Measurements from ENCODE around the gene NKX2-2. TPM values are rescaled to one million over a fixed set of nuclear protein-coding genes. Genes with fewer than 3 reads are reported as not detected.

NKX2-2 gene
- total RNA-seq, 1 experiment from 2014 or later, result not detected

GRCh38 chr20:21500599-21500998, 13.3 kb downstream of the NKX2-2 start:
- CTCF ChIA-PET, result no interaction called here

GRCh38 chr20:21499641-21500040, 14.2 kb downstream of the NKX2-2 start:
- intact Hi-C loops (cut with micrococcal nuclease; ENCODE audit: unreplicated experiment), result loop anchor here (10.0 kb wide), 1 partner anchor 635 kb away; no protein-coding TSS in a partner anchor
- BruUV-seq (replicated peaks), result no TSS peak

More at GRCh38 chr20:21500599-21500998, 13.3 kb downstream of the NKX2-2 start:
- no peak for TF ChIP-seq CTCF (IDR thresholded peaks at IDR 0.05; ENCODE audit: unreplicated experiment)
- H3K36me3 Mint-ChIP-seq (ENCODE audit: insufficient read depth, unreplicated experiment), result no peaks in the 10 kb centered on the region
- DNase-seq, result no peak
- BruUV-seq (replicated peaks), result no TSS peak
- no peaks in the 10 kb centered on the region for H3K9me3 Mint-ChIP-seq (ENCODE audit: low read depth, unreplicated experiment)
- no peaks in the 10 kb centered on the region for H3K4me1 Mint-ChIP-seq (ENCODE audit: low read depth, unreplicated experiment)
- no peak overlapping the region for H3K4me3 Mint-ChIP-seq (ENCODE audit: low read depth, unreplicated experiment)
- intact Hi-C loops (cut with micrococcal nuclease; ENCODE audit: unreplicated experiment), result no loop called here
- H3K27ac Mint-ChIP-seq (ENCODE audit: unreplicated experiment), result no peak overlapping the region
- no peaks in the 10 kb centered on the region for H3K27me3 Mint-ChIP-seq (ENCODE audit: unreplicated experiment)

GRCh38 chr20:21498635-21499034, 15.2 kb downstream of the NKX2-2 start:
- H3K27me3 Mint-ChIP-seq (ENCODE audit: unreplicated experiment), result no peaks in the 10 kb centered on the region
- H3K27ac Mint-ChIP-seq (ENCODE audit: unreplicated experiment), result no peak overlapping the region
- no peak for DNase-seq
- intact Hi-C loops (cut with micrococcal nuclease; ENCODE audit: unreplicated experiment), result loop anchor here (10.0 kb wide), 1 partner anchor 634 kb away; no protein-coding TSS in a partner anchor
- H3K4me1 Mint-ChIP-seq (ENCODE audit: low read depth, unreplicated experiment), result no peaks in the 10 kb centered on the region
- CTCF ChIA-PET, result no interaction called here
- BruUV-seq (replicated peaks), result no TSS peak
- H3K4me3 Mint-ChIP-seq (ENCODE audit: low read depth, unreplicated experiment), result no peak overlapping the region
- no peaks in the 10 kb centered on the region for H3K9me3 Mint-ChIP-seq (ENCODE audit: low read depth, unreplicated experiment)
- no peak for TF ChIP-seq CTCF (IDR thresholded peaks at IDR 0.05; ENCODE audit: unreplicated experiment)
- no peaks in the 10 kb centered on the region for H3K36me3 Mint-ChIP-seq (ENCODE audit: insufficient read depth, unreplicated experiment)

More at GRCh38 chr20:21499641-21500040, 14.2 kb downstream of the NKX2-2 start:
- H3K36me3 Mint-ChIP-seq (ENCODE audit: insufficient read depth, unreplicated experiment), result no peaks in the 10 kb centered on the region
- no peaks in the 10 kb centered on the region for H3K9me3 Mint-ChIP-seq (ENCODE audit: low read depth, unreplicated experiment)
- H3K4me3 Mint-ChIP-seq (ENCODE audit: low read depth, unreplicated experiment), result no peak overlapping the region
- no peaks in the 10 kb centered on the region for H3K4me1 Mint-ChIP-seq (ENCODE audit: low read depth, unreplicated experiment)
- no peaks in the 10 kb centered on the region for H3K27me3 Mint-ChIP-seq (ENCODE audit: unreplicated experiment)
- CTCF ChIA-PET, result no interaction called here
- DNase-seq, result no peak
- H3K27ac Mint-ChIP-seq (ENCODE audit: unreplicated experiment), result no peak overlapping the region
- TF ChIP-seq CTCF (IDR thresholded peaks at IDR 0.05; ENCODE audit: unreplicated experiment), result no peak

- CTCF ChIA-PET, result no interaction called here
- BruUV-seq (replicated peaks), result no TSS peak
- Mint-ChIP-seq H3K9me3 (ENCODE audit: low read depth, unreplicated experiment) (no peaks in the 10 kb centered on the region), H3K36me3 (ENCODE audit: insufficient read depth, unreplicated experiment) (no peaks in the 10 kb centered on the region), H3K4me3 (ENCODE audit: low read depth, unreplicated experiment) (no peak overlapping the region), H3K4me1 (ENCODE audit: low read depth, unreplicated experiment) (no peaks in the 10 kb centered on the region), H3K27me3 (ENCODE audit: unreplicated experiment) (no peaks in the 10 kb centered on the region), H3K27ac (ENCODE audit: unreplicated experiment) (no peak overlapping the region)
- no peak for DNase-seq
- no peak for TF ChIP-seq CTCF (IDR thresholded peaks at IDR 0.05; ENCODE audit: unreplicated experiment)
- intact Hi-C loops (cut with micrococcal nuclease; ENCODE audit: unreplicated experiment), result loop anchor here (10.0 kb wide), 1 partner anchor 633 kb away; no protein-coding TSS in a partner anchor
Observed at GRCh38 chr20:21498195-21498594, 15.7 kb downstream of the NKX2-2 start.

Measured in Calu3 (cell line).